Activated CD8-positive, alpha-beta T cell treated with anti-CD3 and anti-CD28 coated beads for 36 hours (primary cell): ENCODE results near the gene TENT4B. TPM values are rescaled to one million over a fixed set of nuclear protein-coding genes. Genes with fewer than 3 reads are reported as not detected.
A peak's percentile ranks its signal among the peaks of the same experiment; 100 is the strongest.
"Not testable (repeated sequence)": the region's sequence is repeated elsewhere in the genome, so short reads cannot be mapped to it uniquely, and the experiment has no call there.

ENCODE experiments used
- ATAC-seq: fragments of 200-7000 bp; cut with Tn5 transposase; one replicate; pipeline ENCODE4 v1.10.0; 2021; ENCODE audit warnings: mild to moderate bottlenecking, moderate library complexity
- CTCF ChIA-PET: fragments of 350-600 bp; sonication (Branson Sonifier 250); formaldehyde crosslinking; loops from one replicate; lab custom pipeline; 2021; ENCODE audit warnings: antibody characterized with exemption; lab: Charles Lee
- POLR2A ChIA-PET: fragments of 350-600 bp; sonication (Branson Sonifier 250); formaldehyde crosslinking; loops from one replicate; lab custom pipeline; 2021; ENCODE audit warnings: antibody characterized with exemption; lab: Charles Lee
- DNase-seq: peaks from one replicate; pipeline ENCODE4 v3.0.0-alpha.2; 2020
- H3K27ac Mint-ChIP-seq: one replicate; pipeline ENCODE4 v1.8.0; 2021; ENCODE audit warnings: mild to moderate bottlenecking, mixed read lengths
- H3K27me3 Mint-ChIP-seq: one replicate; pipeline ENCODE4 v1.8.0; 2021; ENCODE audit warnings: mixed read lengths
- H3K36me3 Mint-ChIP-seq: one replicate; pipeline ENCODE4 v1.8.0; 2021; ENCODE audit warnings: low read depth, mixed read lengths
- H3K4me1 Mint-ChIP-seq: one replicate; pipeline ENCODE4 v1.8.0; 2021; ENCODE audit warnings: low read depth, mixed read lengths
- H3K4me3 Mint-ChIP-seq: one replicate; pipeline ENCODE4 v1.8.0; 2021; ENCODE audit warnings: mild to moderate bottlenecking, moderate library complexity, mixed read lengths
- H3K9me3 Mint-ChIP-seq: one replicate; pipeline ENCODE4 v1.8.0; 2021; ENCODE audit warnings: mixed read lengths
- CTCF ChIP-seq: fragments of 200-600 bp; IDR thresholded peaks from one replicate; pipeline ENCODE4 v1.8.0; 2022; ENCODE audit warnings: antibody characterized with exemption, mild to moderate bottlenecking
- intact Hi-C: fragments of 100-400 bp; cut with micrococcal nuclease; formaldehyde crosslinking; loops from one replicate; pipeline ENCODE4 v1.10.0; 2022
- total RNA-seq, 2 experiments: library from RNA; stranded (reverse); gene quantifications; one replicate each; pipeline ENCODE4 v1.2.3, GENCODE V29; 2021

Gene TENT4B
- total RNA-seq, 2 experiments from 2014 or later = 19.0 to 19.2 TPM

GRCh38 chr16:50121278-50121677 is 31.8 kb upstream of the TENT4B start:
- intact Hi-C loops = no loop called here
- TF ChIP-seq CTCF = no peak
- ATAC-seq = peak; percentile 66
- peak; percentile 31 for DNase-seq
- CTCF ChIA-PET = interaction anchor here (0.8 to 2.9 kb wide), 6 partner anchors 13 to 96 kb away, joined by 3 to 14 read pairs (median 4); partner anchors contain the start of gene CNEP1R1
- Mint-ChIP-seq H3K9me3 (no peaks in the 10 kb centered on the region), H3K36me3 (no peaks in the 10 kb centered on the region), H3K27me3 (no peaks in the 10 kb centered on the region), H3K27ac (peak overlapping the region; percentile 56), H3K4me3 (no peak overlapping the region), H3K4me1 (peaks cover 13% of the 10 kb centered on the region)
- POLR2A ChIA-PET = interaction anchor here (0.6 to 1.6 kb wide), 6 partner anchors 15 to 96 kb away, joined by 3 to 5 read pairs (median 3); partner anchors contain the start of gene CNEP1R1

GRCh38 chr16:50121721-50122445 is 31.2 kb upstream of the TENT4B start:
- Mint-ChIP-seq H3K27me3 (no peaks in the 10 kb centered on the region), H3K27ac (peak overlapping the region; percentile 56), H3K9me3 (no peaks in the 10 kb centered on the region), H3K4me3 (peak overlapping the region; percentile 13), H3K36me3 (no peaks in the 10 kb centered on the region), H3K4me1 (peaks cover 13% of the 10 kb centered on the region)
- intact Hi-C loops = no loop called here
- DNase-seq (peak; percentile 73), ATAC-seq (peak; percentile 82)
- no peak for TF ChIP-seq CTCF
- CTCF ChIA-PET = interaction anchor here (1.0 to 2.9 kb wide), 5 partner anchors 12 to 97 kb away, joined by 3 to 14 read pairs (median 4); partner anchors contain the start of gene CNEP1R1
- POLR2A ChIA-PET = interaction anchor here (0.6 to 1.6 kb wide), 4 partner anchors 30 to 97 kb away, joined by 3 to 5 read pairs (median 4); partner anchors contain the start of gene CNEP1R1

- Mint-ChIP-seq H3K4me3 (no peak overlapping the region), H3K4me1 (peaks cover 13% of the 10 kb centered on the region), H3K9me3 (no peaks in the 10 kb centered on the region), H3K27me3 (no peaks in the 10 kb centered on the region), H3K36me3 (no peaks in the 10 kb centered on the region), H3K27ac (no peak overlapping the region)
- no peak for TF ChIP-seq CTCF
- intact Hi-C loops = no loop called here
- ChIA-PET POLR2A (interaction anchor here (0.6 to 0.7 kb wide), 2 partner anchors 118 to 295 kb away, joined by 3 read pairs; no protein-coding TSS in a partner anchor), CTCF (interaction anchor here (1.7 kb wide), 1 partner anchor 13 kb away, joined by 4 read pairs; no protein-coding TSS in a partner anchor)
- DNase-seq = no peak
- ATAC-seq = no peak
These were observed 29.7 kb upstream of the TENT4B start for GRCh38 chr16:50123417-50123816.

- no peaks in the 10 kb centered on the region for H3K9me3 Mint-ChIP-seq
- H3K27me3 Mint-ChIP-seq = no peaks in the 10 kb centered on the region
- TF ChIP-seq CTCF = no peak
- H3K27ac Mint-ChIP-seq = no peak overlapping the region
- ATAC-seq (no peak), DNase-seq (no peak)
- no peaks in the 10 kb centered on the region for H3K36me3 Mint-ChIP-seq
- H3K4me1 Mint-ChIP-seq = peaks cover 13% of the 10 kb centered on the region
- intact Hi-C loops = no loop called here
- CTCF ChIA-PET = interaction anchor here (1.7 kb wide), 1 partner anchor 12 kb away, joined by 4 read pairs; no protein-coding TSS in a partner anchor
- no peak overlapping the region for H3K4me3 Mint-ChIP-seq
- POLR2A ChIA-PET = interaction anchor here (1.7 kb wide), 1 partner anchor 28 kb away, joined by 7 read pairs; the partner anchor contains the start of gene TENT4B
These were observed 28.3 kb upstream of the TENT4B start for GRCh38 chr16:50124769-50125168.

GRCh38 chr16:50126183-50126582 is 26.9 kb upstream of the TENT4B start:
- H3K27me3 Mint-ChIP-seq = no peaks in the 10 kb centered on the region
- no peak for DNase-seq
- no peak for ATAC-seq
- H3K27ac Mint-ChIP-seq = no peak overlapping the region
- intact Hi-C loops = no loop called here
- no peak for TF ChIP-seq CTCF
- H3K36me3 Mint-ChIP-seq = no peaks in the 10 kb centered on the region
- peaks cover 12% of the 10 kb centered on the region for H3K4me1 Mint-ChIP-seq
- ChIA-PET POLR2A (no interaction called here), CTCF (no interaction called here)
- H3K9me3 Mint-ChIP-seq = no peaks in the 10 kb centered on the region
- no peak overlapping the region for H3K4me3 Mint-ChIP-seq

GRCh38 chr16:50132571-50132970 is 20.5 kb upstream of the TENT4B start:
- H3K27ac Mint-ChIP-seq, H3K36me3 Mint-ChIP-seq, H3K4me3 Mint-ChIP-seq, H3K27me3 Mint-ChIP-seq, DNase-seq, H3K4me1 Mint-ChIP-seq, ATAC-seq, H3K9me3 Mint-ChIP-seq, intact Hi-C loops, CTCF ChIA-PET: not testable (repeated sequence)
- POLR2A ChIA-PET = interaction anchor here (0.7 kb wide), 1 partner anchor 35 kb away, joined by 3 read pairs; no protein-coding TSS in a partner anchor
